ENCODE results near the gene SPEN.

SPEN gene

GRCh38 chr1:15947382-15948090, 100.0 kb downstream of the SPEN start:
- TF ChIP-seq TAF1 (IDR thresholded peaks at IDR 0.05; ENCODE audit: low read depth) (no peak), REST (IDR thresholded peaks at IDR 0.05; ENCODE audit: low read depth) (no peak)

DNA sequence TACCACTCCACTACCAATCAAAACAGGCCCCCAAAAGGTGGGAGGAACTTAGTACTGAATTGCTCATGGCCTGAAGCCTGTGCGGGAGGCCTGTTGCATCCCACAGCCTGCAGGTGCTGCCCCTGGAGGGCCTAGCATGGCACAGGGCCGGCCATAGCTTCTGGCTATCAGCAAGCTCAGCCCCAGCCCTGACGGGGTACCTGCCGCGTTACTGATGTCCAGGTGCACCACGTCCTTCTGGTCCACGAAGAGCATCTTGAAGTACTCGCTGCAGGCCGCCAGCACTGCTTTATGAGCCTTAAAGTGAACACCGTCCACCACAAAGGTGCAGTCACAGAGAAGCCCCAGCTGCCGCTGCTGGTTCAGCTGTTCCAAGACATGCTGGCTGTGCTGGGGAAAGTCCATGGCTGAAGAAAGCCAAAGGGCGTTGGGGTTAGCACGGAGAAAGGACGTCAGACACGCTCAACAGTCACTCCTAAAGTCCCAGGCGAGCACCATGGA, 100.6 kb downstream of the SPEN start:
- no peak for TF ChIP-seq EP300 (IDR thresholded peaks at IDR 0.05; ENCODE audit: borderline replicate concordance)

- TF ChIP-seq, protein P1, sequence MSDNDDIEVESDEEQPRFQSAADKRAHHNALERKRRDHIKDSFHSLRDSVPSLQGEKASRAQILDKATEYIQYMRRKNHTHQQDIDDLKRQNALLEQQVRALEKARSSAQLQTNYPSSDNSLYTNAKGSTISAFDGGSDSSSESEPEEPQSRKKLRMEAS (IDR thresholded peaks at IDR 0.05), result no peak
- TF ChIP-seq CEBPB (IDR thresholded peaks at IDR 0.05) (no peak), USF1 (IDR thresholded peaks at IDR 0.05) (no peak), NFIC (IDR thresholded peaks at IDR 0.05) (no peak), EP300 (IDR thresholded peaks at IDR 0.05; ENCODE audit: borderline replicate concordance) (no peak), FOXM1 (IDR thresholded peaks at IDR 0.05; ENCODE audit: borderline replicate concordance, low read depth) (no peak), CREB1 (IDR thresholded peaks at IDR 0.05; ENCODE audit: low read depth) (no peak), ZBTB7A (IDR thresholded peaks at IDR 0.05; ENCODE audit: low read depth) (no peak), TCF12 (IDR thresholded peaks at IDR 0.05; ENCODE audit: low read depth) (no peak), TAF1 (IDR thresholded peaks at IDR 0.05; ENCODE audit: low read depth) (no peak), REST (IDR thresholded peaks at IDR 0.05; ENCODE audit: low read depth) (no peak), YY1 (IDR thresholded peaks at IDR 0.05; ENCODE audit: low read depth) (no peak), EGR1 (IDR thresholded peaks at IDR 0.05) (no peak), RAD21 (IDR thresholded peaks at IDR 0.05; ENCODE audit: low read depth) (no peak), TEAD4 (IDR thresholded peaks at IDR 0.05) (no peak)
Observed at GRCh38 chr1:15948595-15949452, 101.3 kb downstream of the SPEN start.

DNA sequence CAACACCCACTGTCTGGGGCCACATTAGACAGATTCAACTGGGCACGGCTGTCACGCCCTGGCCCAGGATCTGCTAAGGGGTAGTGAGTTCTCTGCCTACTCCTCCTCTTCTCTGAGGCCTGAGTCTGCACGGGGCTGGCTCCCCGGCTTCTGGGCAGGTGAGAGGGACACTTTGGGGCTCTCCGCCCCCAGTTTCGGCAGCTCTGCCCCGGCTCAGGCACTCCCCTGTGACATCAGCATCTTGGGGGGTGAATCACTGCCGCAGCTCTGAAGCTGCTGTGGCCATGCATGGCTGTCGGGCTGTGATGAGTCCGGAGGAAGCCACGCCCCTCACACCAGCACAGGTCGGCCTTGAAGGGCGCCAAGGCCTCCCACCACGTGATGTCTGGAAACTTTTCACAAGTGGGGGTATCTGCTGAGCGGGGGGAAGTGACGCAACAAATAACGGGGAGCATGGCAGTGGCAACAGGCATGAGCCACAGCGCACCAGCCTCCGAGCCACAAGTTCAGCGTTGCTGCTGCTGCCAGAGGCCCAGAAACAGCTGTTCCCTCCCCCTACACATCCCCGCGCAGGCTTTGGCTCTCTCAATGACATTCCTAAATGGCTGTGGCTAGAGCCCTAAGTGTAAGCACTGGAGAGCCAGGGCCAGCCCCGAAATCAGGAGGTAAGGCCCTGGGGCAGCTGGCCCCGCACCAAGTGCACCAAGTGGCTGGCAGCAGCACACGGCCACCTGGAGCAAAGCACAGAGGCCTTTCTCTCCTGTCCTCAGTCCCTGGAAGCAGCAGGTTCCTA, 102.1 kb downstream of the SPEN start:
- TF ChIP-seq USF1 (IDR thresholded peaks at IDR 0.05) (no peak), FOXM1 (IDR thresholded peaks at IDR 0.05; ENCODE audit: borderline replicate concordance, low read depth) (no peak), TCF12 (IDR thresholded peaks at IDR 0.05; ENCODE audit: low read depth) (no peak), CREB1 (IDR thresholded peaks at IDR 0.05; ENCODE audit: low read depth) (no peak), EGR1 (IDR thresholded peaks at IDR 0.05) (no peak), YY1 (IDR thresholded peaks at IDR 0.05; ENCODE audit: low read depth) (no peak)

DNA sequence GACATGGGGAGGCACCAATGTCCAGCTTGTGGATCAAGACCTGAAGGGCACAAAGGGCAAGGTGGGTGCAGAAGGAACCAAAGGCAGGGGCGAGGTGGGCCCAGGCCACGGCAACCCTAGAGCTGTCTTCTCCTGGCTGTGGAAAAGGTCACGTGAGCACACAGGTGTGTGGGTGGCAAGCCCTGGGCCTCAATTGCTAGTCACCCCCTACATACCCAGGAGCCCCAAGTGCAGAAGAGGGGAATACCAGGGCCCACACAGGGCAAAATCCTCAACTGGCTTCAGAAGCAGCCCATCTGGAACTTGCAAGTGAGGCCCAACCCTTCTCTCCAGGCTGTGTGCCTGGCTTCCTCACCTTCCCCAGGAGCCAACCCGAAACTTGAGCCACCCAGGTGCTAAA, 102.8 kb downstream of the SPEN start:
- TF ChIP-seq NFIC (IDR thresholded peaks at IDR 0.05) (no peak), TAF1 (IDR thresholded peaks at IDR 0.05; ENCODE audit: low read depth) (no peak), USF1 (IDR thresholded peaks at IDR 0.05) (no peak), CEBPB (IDR thresholded peaks at IDR 0.05) (no peak)

Data from Ishikawa (cell line).